GM12878 (cell line): ENCODE measurements around the gene ARHGDIA. TPM values are rescaled to one million over a fixed set of nuclear protein-coding genes. Genes with fewer than 3 reads are reported as not detected.
A peak's percentile ranks its signal among the peaks of the same experiment; 100 is the strongest.

Experiments used
- ATAC-seq: fragments of 200-7000 bp; cut with Tn5 transposase; 3 replicates; pipeline ENCODE4 v1.9.1; 2020; ENCODE audit warnings: mild to moderate bottlenecking, moderate library complexity
- BruUV-seq: library from RNA; stranded (reverse); fragments of 400-500 nt; replicated peaks from 2 replicates; lab custom pipeline; 2021; lab: Mats Ljungman, UMichigan
- CTCF ChIA-PET: fragments of 300-600 bp; sonication (Branson Sonifier 250); formaldehyde crosslinking; extraction: SDS; loops from one replicate; lab custom pipeline; 2021; ENCODE audit warnings: inconsistent platforms; lab: Yijun Ruan, JAX
- POLR2A ChIA-PET: fragments of 350-600 bp; formaldehyde crosslinking; extraction: SDS; loops from one replicate; lab custom pipeline; 2021; ENCODE audit warnings: inconsistent platforms; lab: Charles Lee
- RAD21 ChIA-PET: fragments of 300-600 bp; sonication (Branson Sonifier 250); formaldehyde crosslinking; loops from one replicate; lab custom pipeline; 2023; ENCODE audit warnings: antibody characterized with exemption; ENCODE audit not compliant: unreplicated experiment; lab: Charles Lee
- SMC1A ChIA-PET: fragments of 300-600 bp; sonication (Branson Sonifier 250); formaldehyde crosslinking; loops from one replicate; lab custom pipeline; 2023; ENCODE audit not compliant: unreplicated experiment, uncharacterized antibody; lab: Charles Lee
- DNase-seq: peaks from one replicate; pipeline ENCODE4 v3.0.0-alpha.2; 2011; ENCODE audit warnings: low read depth, low spot score
- FAIRE-seq: peaks from 3 replicates; lab custom pipeline; 2011; peaks lifted over from hg19 to GRCh38; lab: Jason Lieb, UNC
- H2AFZ ChIP-seq: 2 replicates; pipeline ENCODE4 v1.6.0; 2011; ENCODE audit warnings: low read depth, low read length, control low read depth; ENCODE audit not compliant: control insufficient read depth
- H3K27ac ChIP-seq: 2 replicates; pipeline ENCODE4 v1.5.1; 2011; ENCODE audit warnings: control low read depth; ENCODE audit not compliant: control insufficient read depth, insufficient read depth
- H3K27me3 ChIP-seq, 2 experiments: replicated peaks in 1 of 2; 2 replicates each; pipeline versions ENCODE4 v1.6.0 to v1.6.1; 2011; ENCODE audit warnings: low read length in 1 of 2; ENCODE audit not compliant: control insufficient read depth in 2 of 2, insufficient read depth in 2 of 2
- H3K36me3 ChIP-seq, 2 experiments: 2 replicates each; pipeline ENCODE4 v1.5.1; 2011; ENCODE audit warnings: low read length in 1 of 2; ENCODE audit not compliant: control insufficient read depth in 2 of 2, insufficient read depth in 2 of 2
- H3K4me1 ChIP-seq: 2 replicates; pipeline ENCODE4 v1.6.1; 2011; ENCODE audit warnings: mild to moderate bottlenecking, low read length, moderate library complexity, mixed read lengths; ENCODE audit not compliant: control insufficient read depth, insufficient read depth
- H3K4me2 ChIP-seq: 2 replicates; pipeline ENCODE4 v1.6.0; 2011; ENCODE audit warnings: control low read depth; ENCODE audit not compliant: control insufficient read depth, insufficient read depth
- H3K4me3 ChIP-seq: fragments of 200-600 bp; sonication (generic); 2 replicates; pipeline ENCODE4 v1.5.1; 2016
- H3K79me2 ChIP-seq: 2 replicates; pipeline ENCODE4 v1.6.0; 2011; ENCODE audit warnings: low read length; ENCODE audit not compliant: control insufficient read depth, insufficient read depth
- H3K9ac ChIP-seq: 2 replicates; pipeline ENCODE4 v1.8.0; 2011; ENCODE audit warnings: low read length, control low read depth, mixed read lengths; ENCODE audit not compliant: control insufficient read depth, insufficient read depth
- H3K9me3 ChIP-seq: replicated peaks from 3 replicates; pipeline ENCODE4 v1.5.1; 2011; ENCODE audit warnings: mild to moderate bottlenecking, low read length; ENCODE audit not compliant: control insufficient read depth, insufficient read depth
- H4K20me1 ChIP-seq: 2 replicates; pipeline ENCODE4 v1.6.0; 2011; ENCODE audit not compliant: control insufficient read depth, insufficient read depth
- CEBPZ ChIP-seq: fragments of 150-350 bp; IDR thresholded peaks from 2 replicates; pipeline ENCODE4 v1.6.1; 2016; ENCODE audit warnings: low read depth, low read length
- ESRRA ChIP-seq: IDR thresholded peaks from 2 replicates; pipeline ENCODE4 v1.6.1; 2012; ENCODE audit warnings: mild to moderate bottlenecking, low read length, improper control_type of control experiment
- EZH2 ChIP-seq: IDR thresholded peaks from 2 replicates; pipeline ENCODE4 v1.6.1; 2012; ENCODE audit warnings: low read depth, mild to moderate bottlenecking, control low read depth, inconsistent platforms, low read length, borderline replicate concordance; ENCODE audit not compliant: control insufficient read depth
- KAT2A ChIP-seq: conservative IDR thresholded peaks from 2 replicates; pipeline ENCODE4 v1.6.1; 2011; ENCODE audit warnings: low read depth, low read length; ENCODE audit not compliant: control insufficient read depth
- MLLT1 ChIP-seq: fragments of 450-650 bp; IDR thresholded peaks from 2 replicates; pipeline ENCODE4 v1.6.1; 2016; ENCODE audit warnings: mild to moderate bottlenecking
- MTA3 ChIP-seq: IDR thresholded peaks from 2 replicates; pipeline ENCODE4 v1.6.1; 2012; ENCODE audit warnings: low read length, inconsistent platforms, borderline replicate concordance
- RAD21 ChIP-seq: IDR thresholded peaks from 2 replicates; pipeline ENCODE4 v1.6.1; 2011; ENCODE audit warnings: mild to moderate bottlenecking, low read depth, low read length, moderate library complexity; ENCODE audit not compliant: insufficient read depth
- SMAD5 ChIP-seq: IDR thresholded peaks from 2 replicates; pipeline ENCODE4 v1.6.1; 2016; ENCODE audit warnings: antibody characterized with exemption, low read depth
- SPI1 ChIP-seq: IDR thresholded peaks from 2 replicates; pipeline ENCODE4 v1.6.1; 2011; ENCODE audit warnings: low read depth, mild to moderate bottlenecking, low read length, moderate library complexity, borderline replicate concordance; ENCODE audit not compliant: insufficient read depth
- SUZ12 ChIP-seq: fragments of 200-600 bp; sonication (generic); IDR thresholded peaks from one replicate; pipeline ENCODE4 v1.6.1; 2018; ENCODE audit warnings: antibody characterized with exemption, mild to moderate bottlenecking; ENCODE audit not compliant: unreplicated experiment
- TCF12 ChIP-seq: IDR thresholded peaks from 2 replicates; pipeline ENCODE4 v1.6.1; 2011; ENCODE audit warnings: low read depth, mild to moderate bottlenecking, low read length
- TCF3 ChIP-seq: IDR thresholded peaks from 2 replicates; pipeline ENCODE4 v1.6.1; 2012; ENCODE audit warnings: low read depth, mild to moderate bottlenecking, low read length, borderline replicate concordance; ENCODE audit not compliant: insufficient read depth
- ZNF687 ChIP-seq: fragments of 450-650 bp; IDR thresholded peaks from 2 replicates; pipeline ENCODE4 v1.6.1; 2017; ENCODE audit warnings: mild to moderate bottlenecking, moderate library complexity
- WGBS: methylation state at CpG from one replicate; pipeline ENCODE4 v1.1.6; 2016; ENCODE audit warnings: low lambda C conversion rate; ENCODE audit not compliant: insufficient replicate concordance, insufficient coverage; ENCODE audit errors: missing lambda C conversion rate; 5-methylcytosine and 5-hydroxymethylcytosine counted together
- in situ Hi-C: fragments of 300-500 bp; cut with MboI; formaldehyde crosslinking; loops from 9 replicates; pipeline ENCODE4 v1.14.3; 2018; ENCODE audit warnings: mixed read lengths
- intact Hi-C: fragments of 100-400 bp; cut with micrococcal nuclease; formaldehyde crosslinking; loops from one replicate; pipeline ENCODE4 v1.14.2; 2022; ENCODE audit not compliant: unreplicated experiment
- polyA plus RNA-seq, 11 experiments: library from polyadenylated mRNA; depleted of rRNA in 4 of 11; unstranded in 6 of 11; stranded (reverse) in 5 of 11; fragments of >200 nt; fragmentation: Nextera tagmentation in 4 of 11; fragmentation: Illumina TruSeq in 1 of 11; extraction: Ambion mirVana in 4 of 11; extraction: Trizol in 1 of 11; gene quantifications; 1 replicate in 1 of 11; 2 replicates in 10 of 11; pipeline versions ENCODE4 v1.2.1 to v1.2.3, GENCODE V29; 2011 to 2016; ENCODE audit warnings: inconsistent platforms in 2 of 11, missing spikeins in 2 of 11, low read depth in 1 of 11
- total RNA-seq, 4 experiments: library from RNA; depleted of rRNA in 3 of 4; stranded (reverse); fragments of >200 nt in 3 of 4; fragmentation: Illumina TruSeq in 1 of 4; extraction: Trizol in 1 of 4; gene quantifications; 2 replicates each; pipeline versions ENCODE4 v1.2.1 to v1.2.3, GENCODE V29; 2013 to 2021

Gene ARHGDIA
- total and polyA plus RNA-seq, 10 of the 15 experiments (the other 5 are each of a cell fraction or from before 2014, with no cell fraction given): 17.9 to 552 (median 169) TPM

GRCh38 chr17:81903896-81904599 lies 32.9 kb upstream of the ARHGDIA start:
- peaks cover 3 to 4% of the 10 kb centered on the region in 2 experiments; a peak in 3 of 4 replicates for H3K36me3 ChIP-seq
- WGBS: 96% methylated on average over 20 of the region's 24 CpGs
- TSS peak; percentile 47 for BruUV-seq
- ChIA-PET CTCF (no interaction called here), POLR2A (no interaction called here), RAD21 (no interaction called here), SMC1A (no interaction called here)
- no peaks in the 10 kb centered on the region for H3K4me1 ChIP-seq
- H3K9me3 ChIP-seq: no peaks in the 10 kb centered on the region
- H3K9ac ChIP-seq: no peak overlapping the region
- H3K79me2 ChIP-seq: no peaks in the 10 kb centered on the region
- in situ Hi-C loops (no loop called here), intact Hi-C loops (no loop called here)
- no peak overlapping the region for H2AFZ ChIP-seq
- DNase-seq (no peak), ATAC-seq (no peak), FAIRE-seq (no peak)
- H3K27ac ChIP-seq: no peak overlapping the region
- H4K20me1 ChIP-seq: no peaks in the 10 kb centered on the region
- no peak overlapping the region for H3K4me3 ChIP-seq
- H3K27me3 ChIP-seq: no peaks in the 10 kb centered on the region; a peak in 1 of 4 replicates
- no peak overlapping the region for H3K4me2 ChIP-seq
- no peak for TF ChIP-seq SMAD5
- TF ChIP-seq KAT2A: no peak
- TF ChIP-seq CEBPZ: no peak
- TF ChIP-seq ESRRA: no peak
- no peak for TF ChIP-seq ZNF687
- no peak for TF ChIP-seq SPI1
- TF ChIP-seq EZH2: no peak
- no peak for TF ChIP-seq TCF12
- TF ChIP-seq MTA3: no peak
- TF ChIP-seq TCF3: no peak
- no peak for TF ChIP-seq RAD21
- no peak for TF ChIP-seq MLLT1
- no peak for TF ChIP-seq SUZ12
